T-helper 2 cell (primary cell): ENCODE data around the gene POC1A.

Experiments
- DNase-seq, 5 experiments: peaks; one replicate each; pipeline versions ENCODE4 v3.0.0 to v3.0.0-alpha.2; 2012 to 2022

The POC1A gene

DNA sequence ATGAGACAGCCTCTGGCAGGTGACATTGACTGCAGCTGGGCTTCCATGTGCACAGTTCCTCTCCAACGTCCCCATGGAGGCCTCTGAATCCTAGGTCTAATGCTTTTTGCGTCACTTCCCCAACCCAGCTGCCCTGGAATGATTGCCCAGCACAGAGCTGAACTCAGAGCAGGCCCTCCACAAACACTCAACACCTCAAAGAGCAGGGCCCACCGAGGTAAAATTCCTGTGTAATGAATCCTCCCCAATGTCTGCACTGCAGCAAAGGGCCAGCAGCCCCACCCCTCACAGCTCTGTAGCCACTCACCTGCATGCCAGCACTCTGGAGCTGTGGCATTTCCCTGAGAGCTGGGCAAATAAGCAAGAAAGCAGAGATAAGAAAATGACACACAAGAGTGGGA lies 55.2 kb downstream of the POC1A start:
- no peak for DNase-seq

GRCh38 chr3:52097851-52098507 lies 56.2 kb downstream of the POC1A start:
- DNase-seq = no peak

DNA sequence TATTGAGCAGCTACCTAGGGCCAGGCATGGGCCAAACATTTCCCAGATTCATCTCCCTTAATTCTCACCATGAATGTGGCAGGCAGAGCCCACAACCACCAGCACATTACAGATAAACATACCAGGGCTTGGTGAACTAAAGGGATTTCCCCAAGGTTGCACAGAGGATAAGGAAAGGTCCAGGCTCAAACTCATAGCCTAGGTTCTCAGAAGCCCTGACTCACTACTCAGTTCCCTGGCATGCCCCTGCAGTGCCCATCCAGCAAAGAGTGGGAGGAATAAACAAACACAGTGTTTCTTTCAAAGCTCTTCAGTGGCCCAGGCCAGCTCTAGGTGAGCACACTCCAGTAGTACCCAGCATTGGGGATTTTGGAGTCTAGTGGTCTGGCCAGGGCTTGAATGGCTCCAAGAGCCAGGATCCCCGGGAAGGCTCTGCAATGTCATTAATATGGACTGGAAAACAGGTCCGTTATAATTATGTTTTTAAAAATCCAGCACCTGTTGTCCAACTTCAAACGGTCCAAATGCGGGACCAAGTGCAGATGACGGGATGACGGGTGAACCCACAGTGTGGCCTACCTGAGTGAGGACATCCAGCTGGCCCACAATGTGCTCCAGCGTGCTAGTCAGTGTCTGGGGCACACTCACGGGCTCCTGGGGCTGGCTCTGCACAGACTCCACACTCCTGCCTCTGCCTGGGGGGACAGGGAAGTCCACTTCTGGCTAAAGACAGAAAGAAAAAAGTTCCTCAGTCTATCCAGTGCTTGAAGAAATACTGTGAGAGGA lies 58.0 kb downstream of the POC1A start:
- no peak for DNase-seq

DNA sequence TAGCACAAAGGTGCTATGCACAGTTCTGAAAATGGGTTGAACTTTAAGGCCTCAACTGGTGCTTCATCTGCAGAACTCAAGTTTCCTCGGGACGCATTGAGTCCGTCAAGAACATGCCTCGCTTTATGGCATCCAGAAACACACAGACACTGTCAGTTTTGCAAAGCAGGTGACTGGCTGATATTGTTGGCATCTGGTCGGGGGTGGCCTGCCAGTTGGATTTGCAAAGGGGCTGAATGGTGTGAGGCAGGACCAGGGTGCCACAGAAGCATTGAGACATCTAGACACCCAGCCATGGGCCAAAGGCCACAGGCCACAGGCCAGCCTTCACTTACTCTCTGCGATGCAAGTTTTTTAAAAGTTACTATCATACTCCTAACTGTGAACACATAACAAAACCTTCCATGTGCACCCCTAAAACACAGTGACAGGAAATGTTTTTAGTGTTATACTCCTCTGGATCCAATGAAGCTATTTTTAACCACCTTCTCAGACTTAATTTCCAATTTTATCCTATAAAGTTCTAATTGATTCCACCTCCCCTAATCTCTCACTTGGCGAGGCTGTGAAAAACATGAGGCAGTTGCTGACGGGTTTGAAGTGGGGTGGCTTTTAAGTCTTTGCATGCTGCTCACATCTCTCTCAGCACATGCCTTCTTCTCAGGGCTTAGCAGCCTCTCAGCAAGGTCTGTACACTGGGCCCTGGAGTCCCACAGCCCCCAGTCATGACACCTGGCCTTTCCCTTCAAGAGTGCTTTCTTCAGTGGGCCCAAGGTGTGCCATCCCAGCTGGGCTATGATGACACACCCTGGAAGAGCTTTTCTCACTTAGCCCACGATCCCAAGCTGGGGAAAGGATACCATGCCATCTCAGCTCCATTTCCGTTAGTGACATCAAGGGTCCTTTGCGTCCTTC lies 59.4 kb downstream of the POC1A start:
- no peak for DNase-seq

GRCh38 chr3:52093756-52094545 lies 60.3 kb downstream of the POC1A start:
- DNase-seq = no peak

- no peak for DNase-seq
Observed at GRCh38 chr3:52092891-52093290, 61.3 kb downstream of the POC1A start.

GRCh38 chr3:52092271-52092660 lies 62.0 kb downstream of the POC1A start:
- no peak for DNase-seq

DNA sequence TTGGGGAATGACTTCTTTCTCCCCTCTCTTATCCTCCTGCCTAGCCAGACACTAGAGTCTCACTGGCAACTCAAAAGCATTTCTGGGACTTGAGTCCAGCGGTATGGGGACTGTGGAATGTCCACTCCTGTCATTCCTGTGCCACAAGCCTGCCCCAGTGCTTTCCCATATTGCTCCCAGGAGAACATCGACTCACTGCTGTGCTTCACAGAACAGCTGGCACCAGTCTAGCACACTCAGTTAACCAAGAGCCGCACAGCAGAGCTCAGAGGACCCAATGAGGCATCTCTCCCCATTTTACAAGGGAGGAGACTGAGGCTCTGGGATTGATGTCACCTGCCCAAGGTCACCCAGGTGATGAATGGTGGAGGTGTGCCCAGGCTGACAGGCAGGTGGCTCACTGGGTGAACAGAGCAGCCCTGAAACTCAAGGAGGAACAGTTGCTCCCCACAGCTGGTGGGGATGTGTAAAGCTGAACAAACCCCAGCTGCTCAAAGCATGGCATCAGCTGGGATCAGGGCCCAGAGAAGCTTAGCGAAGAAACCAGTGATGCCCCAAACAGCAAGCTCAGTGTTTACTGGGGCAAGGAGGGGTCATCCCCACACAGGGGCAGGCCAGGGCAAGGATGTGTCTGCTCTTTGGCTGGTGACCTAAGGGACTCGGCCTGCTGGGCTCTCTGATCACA lies 62.5 kb downstream of the POC1A start:
- no peak for DNase-seq

DNA sequence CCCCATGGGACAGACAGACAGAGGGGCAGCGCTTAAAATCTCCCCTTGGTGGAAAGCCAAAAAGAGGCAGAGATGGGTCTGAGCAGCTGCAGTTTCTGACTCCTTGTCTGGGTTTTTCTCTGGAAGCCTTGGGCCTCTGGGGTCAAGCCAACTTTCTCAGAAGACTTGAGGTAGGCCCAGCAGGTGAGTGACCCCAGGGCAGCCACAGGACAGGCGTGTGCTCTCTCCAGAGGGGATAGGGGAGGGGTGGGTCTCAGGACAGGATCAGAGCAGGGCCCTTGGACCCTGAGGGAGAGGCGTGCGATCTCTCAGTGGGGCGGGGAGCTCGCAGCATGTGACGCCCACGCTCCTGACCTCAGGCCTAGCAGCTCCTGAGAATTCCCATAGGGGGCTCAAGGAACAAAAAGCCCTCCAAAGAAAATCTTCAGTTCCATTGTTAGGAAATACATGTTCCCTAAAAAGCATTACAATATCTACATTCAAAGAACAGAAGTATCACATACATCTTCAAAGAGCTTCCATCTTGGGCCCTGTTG lies 63.2 kb downstream of the POC1A start:
- no peak for DNase-seq

GRCh38 chr3:52090131-52090932 lies 63.9 kb downstream of the POC1A start:
- no peak for DNase-seq

GRCh38 chr3:52089691-52090090 lies 64.5 kb downstream of the POC1A start:
- DNase-seq = no peak

GRCh38 chr3:52088445-52089367 lies 65.5 kb downstream of the POC1A start:
- peak in 1 of 5 experiments; percentile 11 for DNase-seq

- DNase-seq = no peak
Observed at GRCh38 chr3:52087731-52088130, 66.5 kb downstream of the POC1A start.

- DNase-seq = peak in 1 of 5 experiments; percentile 5
Observed at GRCh38 chr3:52086976-52087663, 67.1 kb downstream of the POC1A start.

GRCh38 chr3:52086461-52086860 lies 67.8 kb downstream of the POC1A start:
- no peak for DNase-seq

DNA sequence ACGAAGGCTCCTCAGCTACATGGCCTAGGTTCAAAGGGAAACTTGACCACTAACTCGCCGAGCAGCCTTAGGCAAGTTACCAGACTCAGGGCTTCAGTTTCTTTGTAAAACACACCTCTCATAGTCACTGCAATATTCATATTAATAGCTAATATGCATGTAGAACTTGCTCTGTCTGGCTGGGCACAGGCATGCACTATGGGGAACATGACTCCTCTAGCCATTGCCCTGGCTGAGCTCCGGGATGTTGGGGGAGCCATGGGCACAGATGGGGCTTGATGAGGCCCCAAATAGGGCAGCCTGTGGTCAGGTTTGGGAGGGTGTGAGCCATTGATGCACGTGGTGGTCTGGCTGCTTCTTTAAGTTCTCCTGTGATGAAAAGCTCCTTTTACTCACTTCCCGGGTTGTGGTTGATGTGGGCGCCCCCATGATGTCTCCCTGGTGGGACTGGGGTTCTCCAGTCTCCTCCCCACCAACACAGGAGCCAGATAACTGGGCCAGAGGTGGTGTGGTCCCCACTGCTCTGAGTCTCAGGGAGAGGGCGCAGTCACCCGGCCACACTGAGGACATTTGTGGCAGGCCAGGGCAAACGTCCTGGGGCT lies 68.4 kb downstream of the POC1A start:
- peak in 1 of 5 experiments; percentile 72 for DNase-seq

- no peak for DNase-seq
Observed at GRCh38 chr3:52084954-52085680, 69.1 kb downstream of the POC1A start.
